HEK293 (cell line): Measurements from ENCODE around the gene CPA4.

Source experiments
- HOXC10 ChIP-seq: sonication (generic); formaldehyde crosslinking; IDR thresholded peaks from 2 replicates; pipeline ENCODE4 v1.8.1; 2023; ENCODE audit warnings: mild to moderate bottlenecking, missing genetic modification reagents
- KLF8 ChIP-seq: fragments of 450-650 bp; formaldehyde crosslinking; IDR thresholded peaks from 2 replicates; pipeline ENCODE4 v1.5.1; 2016; ENCODE audit warnings: missing biosample characterization, missing genetic modification characterization
- ZNF138 ChIP-seq: fragments of 450-650 bp; formaldehyde crosslinking; IDR thresholded peaks from 2 replicates; pipeline ENCODE4 v1.5.1; 2016; ENCODE audit warnings: missing biosample characterization, missing genetic modification characterization, borderline replicate concordance
- ZNF830 ChIP-seq: fragments of 450-650 bp; IDR thresholded peaks from 2 replicates; pipeline ENCODE4 v1.5.0; 2018; ENCODE audit warnings: missing biosample characterization, missing genetic modification characterization, low read depth, mild to moderate bottlenecking, moderate library complexity
- TF ChIP-seq, protein P1 (sequence below): fragments of 450-650 bp; formaldehyde crosslinking; IDR thresholded peaks from 2 replicates; pipeline ENCODE4 v1.5.1; 2016; ENCODE audit warnings: missing biosample characterization, missing genetic modification characterization

DNA sequence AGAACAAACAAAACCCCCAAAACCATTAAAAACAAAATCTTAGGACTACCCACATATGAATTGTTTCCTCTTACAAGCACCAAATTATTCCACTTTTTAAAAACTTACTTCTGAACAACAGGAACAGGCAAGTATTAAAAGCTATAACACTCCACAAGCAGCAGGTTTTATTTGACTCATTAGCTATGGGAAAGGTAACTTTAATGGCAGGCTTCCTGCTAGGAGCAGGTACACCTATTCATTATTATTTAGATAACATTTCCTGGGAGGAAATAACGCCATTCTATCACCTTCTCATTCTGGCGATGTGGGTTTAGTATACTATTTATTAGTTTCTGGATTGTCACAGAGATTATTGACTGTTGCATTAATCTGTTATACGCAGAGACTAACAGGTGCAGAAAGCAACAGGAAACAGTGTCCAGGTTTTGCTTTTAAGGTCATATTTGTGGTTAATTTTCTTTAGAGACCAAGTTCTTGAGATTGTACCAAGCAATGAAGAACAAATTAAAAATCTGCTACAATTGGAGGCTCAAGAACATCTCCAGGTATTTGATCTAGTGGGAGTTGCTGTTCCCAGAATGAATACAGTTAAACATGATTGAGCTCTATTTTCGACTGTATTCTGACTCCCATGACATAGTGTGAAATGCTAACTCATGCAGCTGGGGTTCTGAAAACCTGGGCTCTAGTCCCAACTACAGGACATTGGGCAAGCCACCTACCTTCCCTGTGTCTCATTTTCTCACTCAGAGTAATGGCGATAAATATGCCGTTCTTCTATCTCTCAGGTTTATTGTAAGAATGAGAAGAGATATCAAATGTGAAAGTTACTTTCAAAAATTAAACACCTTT is 24.3 kb upstream of the CPA4 start:
- TF ChIP-seq KLF8 (no peak), ZNF138 (no peak), ZNF830 (tag by site-specific recombination) (no peak), HOXC10 (CRISPR knock-in tag) (no peak)
- TF ChIP-seq, protein P1, sequence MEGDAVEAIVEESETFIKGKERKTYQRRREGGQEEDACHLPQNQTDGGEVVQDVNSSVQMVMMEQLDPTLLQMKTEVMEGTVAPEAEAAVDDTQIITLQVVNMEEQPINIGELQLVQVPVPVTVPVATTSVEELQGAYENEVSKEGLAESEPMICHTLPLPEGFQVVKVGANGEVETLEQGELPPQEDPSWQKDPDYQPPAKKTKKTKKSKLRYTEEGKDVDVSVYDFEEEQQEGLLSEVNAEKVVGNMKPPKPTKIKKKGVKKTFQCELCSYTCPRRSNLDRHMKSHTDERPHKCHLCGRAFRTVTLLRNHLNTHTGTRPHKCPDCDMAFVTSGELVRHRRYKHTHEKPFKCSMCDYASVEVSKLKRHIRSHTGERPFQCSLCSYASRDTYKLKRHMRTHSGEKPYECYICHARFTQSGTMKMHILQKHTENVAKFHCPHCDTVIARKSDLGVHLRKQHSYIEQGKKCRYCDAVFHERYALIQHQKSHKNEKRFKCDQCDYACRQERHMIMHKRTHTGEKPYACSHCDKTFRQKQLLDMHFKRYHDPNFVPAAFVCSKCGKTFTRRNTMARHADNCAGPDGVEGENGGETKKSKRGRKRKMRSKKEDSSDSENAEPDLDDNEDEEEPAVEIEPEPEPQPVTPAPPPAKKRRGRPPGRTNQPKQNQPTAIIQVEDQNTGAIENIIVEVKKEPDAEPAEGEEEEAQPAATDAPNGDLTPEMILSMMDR (tag by site-specific recombination): no peak
